ENCODE results near the gene CDH13. TPM values are rescaled to one million over a fixed set of nuclear protein-coding genes. Genes with fewer than 3 reads are reported as not detected.

CDH13 gene
- total and polyA plus RNA-seq, 12 donors = 0.86 to 30.6 (median 2.4) TPM

DNA sequence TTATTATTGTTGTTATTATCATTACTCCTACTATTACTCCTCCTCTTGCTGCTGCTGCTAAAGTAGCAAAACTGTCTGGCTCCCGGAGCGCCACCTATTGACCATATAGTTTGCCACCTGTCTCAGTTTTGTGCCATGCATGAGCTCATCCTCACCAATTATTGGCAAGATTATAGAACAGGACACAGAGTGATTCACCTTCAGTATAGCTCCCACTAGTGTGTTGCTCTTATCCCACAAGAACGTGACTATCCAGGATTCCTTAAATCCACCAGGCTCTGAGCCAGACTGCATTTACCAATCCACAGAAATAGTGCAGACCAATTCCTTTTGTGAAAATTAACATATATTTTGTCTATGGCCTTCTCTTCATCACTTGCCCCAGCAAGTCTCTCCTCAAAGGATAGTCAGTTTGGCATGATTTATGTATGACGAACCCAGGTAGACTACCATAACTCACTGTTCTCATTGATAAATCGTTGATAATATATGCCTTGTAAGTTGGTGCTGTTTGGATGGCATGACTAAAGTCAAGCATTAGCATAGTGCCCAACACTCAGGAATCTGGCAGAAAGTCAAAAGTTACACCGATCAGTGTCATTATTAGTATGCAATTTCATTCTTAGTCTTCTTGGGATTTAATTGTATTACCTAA, 775.5 kb downstream of the CDH13 start:
- no peak for TF ChIP-seq POLR2A (IDR thresholded peaks at IDR 0.05)
- no peak for TF ChIP-seq CTCF (IDR thresholded peaks at IDR 0.05)
- Histone ChIP-seq H3K4me1 (replicated peaks in 1 of 2) (no peaks in the 10 kb centered on the region), H3K27ac (no peak overlapping the region), H3K4me3 (no peak overlapping the region), H3K27me3 (no peaks in the 10 kb centered on the region), H3K9me3 (replicated peaks in 1 of 3) (no peaks in the 10 kb centered on the region), H3K36me3 (replicated peaks in 1 of 2) (no peaks in the 10 kb centered on the region)
- DNase-seq = no peak
- intact Hi-C loops (cut with DNase I) = no loop called here
- 81 to 91% (median 85%) methylated on average over 6 of the region's 6 CpGs for WGBS, 4 donors

DNA sequence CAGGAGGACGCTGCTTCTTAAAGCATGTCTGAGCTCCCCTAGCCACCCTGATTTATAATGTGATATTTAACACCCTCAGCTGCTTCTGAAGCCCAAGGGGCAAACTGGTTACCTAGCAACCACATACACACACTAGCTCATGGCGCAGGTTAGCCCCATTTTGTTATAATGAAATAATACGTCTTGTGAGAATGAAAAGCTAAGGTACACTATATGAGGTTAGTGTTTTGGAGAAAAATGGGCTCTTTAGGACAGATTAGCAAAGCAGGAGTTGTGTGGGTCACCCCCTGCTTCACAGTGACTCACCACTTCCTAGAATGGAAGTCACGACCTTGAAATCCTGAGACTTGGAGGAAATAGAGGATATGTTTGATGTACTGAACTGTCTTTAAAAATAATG, 776.2 kb downstream of the CDH13 start:
- H3K4me3 ChIP-seq = no peak overlapping the region
- DNase-seq = no peak
- TF ChIP-seq CTCF (IDR thresholded peaks at IDR 0.05) (no peak), POLR2A (IDR thresholded peaks at IDR 0.05) (no peak)
- H3K9me3 ChIP-seq (replicated peaks in 1 of 3) = no peaks in the 10 kb centered on the region
- WGBS, 4 donors = 45 to 49% (median 46%) methylated on average over 4 of the region's 4 CpGs
- intact Hi-C loops (cut with DNase I) = no loop called here
- no peaks in the 10 kb centered on the region for H3K27me3 ChIP-seq
- no peak overlapping the region for H3K27ac ChIP-seq
- no peaks in the 10 kb centered on the region for H3K36me3 ChIP-seq (replicated peaks in 1 of 2)
- H3K4me1 ChIP-seq (replicated peaks in 1 of 2) = no peaks in the 10 kb centered on the region

- Histone ChIP-seq H3K27ac (no peak overlapping the region), H3K36me3 (replicated peaks in 1 of 2) (no peaks in the 10 kb centered on the region), H3K4me1 (replicated peaks in 1 of 2) (no peaks in the 10 kb centered on the region), H3K9me3 (replicated peaks in 1 of 3) (no peaks in the 10 kb centered on the region), H3K4me3 (no peak overlapping the region), H3K27me3 (no peaks in the 10 kb centered on the region)
- no peak for DNase-seq
- intact Hi-C loops (cut with DNase I) = no loop called here
- no peak for TF ChIP-seq POLR2A (IDR thresholded peaks at IDR 0.05)
- no peak for TF ChIP-seq CTCF (IDR thresholded peaks at IDR 0.05)
- 69 to 80% (median 77%) methylated on average over 2 of the region's 2 CpGs for WGBS, 4 donors
Observed at GRCh38 chr16:83403761-83404160, 777.0 kb downstream of the CDH13 start.

DNA sequence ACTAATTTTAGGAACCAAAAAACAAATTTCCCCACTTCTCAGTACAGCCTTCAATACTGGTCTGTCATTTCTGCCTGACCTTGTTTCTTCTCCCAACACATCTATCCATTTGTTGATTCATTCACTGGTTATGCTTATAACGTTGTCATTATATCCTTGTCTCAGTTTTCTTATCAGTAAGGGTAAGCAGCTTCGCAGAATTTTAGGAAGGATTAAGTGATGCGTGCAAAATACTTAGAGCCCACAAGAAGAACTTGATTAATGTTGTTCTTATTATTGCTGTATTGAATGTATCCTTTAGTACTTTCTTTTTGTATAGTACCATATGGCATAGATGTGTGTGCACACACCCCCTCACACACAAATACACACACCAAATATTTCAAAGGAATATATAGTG, 777.5 kb downstream of the CDH13 start:
- no peaks in the 10 kb centered on the region for H3K27me3 ChIP-seq
- no peaks in the 10 kb centered on the region for H3K36me3 ChIP-seq (replicated peaks in 1 of 2)
- no peak for DNase-seq
- no peak for TF ChIP-seq CTCF (IDR thresholded peaks at IDR 0.05)
- TF ChIP-seq POLR2A (IDR thresholded peaks at IDR 0.05) = no peak
- intact Hi-C loops (cut with DNase I) = no loop called here
- no peaks in the 10 kb centered on the region for H3K9me3 ChIP-seq (replicated peaks in 1 of 3)
- no peak overlapping the region for H3K27ac ChIP-seq
- H3K4me3 ChIP-seq = no peak overlapping the region
- H3K4me1 ChIP-seq (replicated peaks in 1 of 2) = no peaks in the 10 kb centered on the region
- 54 to 68% (median 64%) methylated on average over 3 of the region's 3 CpGs for WGBS, 4 donors

All from adrenal gland (tissue), 12 donors.